T-helper 2 cell treated with Interferon-gamma antibody and Interleukin-4, amounts not matched to agents 5 μg/mL and 100 μg/mL, for 36 hours (primary cell): ENCODE measurements around the gene NCOR2.

Experiments
- DNase-seq: peaks from one replicate; pipeline ENCODE4 v3.0.0; 2021; ENCODE audit warnings: low spot score
- H3K27ac Mint-ChIP-seq: one replicate; pipeline ENCODE4 v1.8.0; 2021; ENCODE audit warnings: mild to moderate bottlenecking, mixed read lengths
- H3K27me3 Mint-ChIP-seq: one replicate; pipeline ENCODE4 v1.8.0; 2021; ENCODE audit warnings: low read depth, mixed read lengths
- H3K36me3 Mint-ChIP-seq: one replicate; pipeline ENCODE4 v1.8.0; 2021; ENCODE audit warnings: low read depth, mixed read lengths
- H3K4me1 Mint-ChIP-seq: one replicate; pipeline ENCODE4 v1.8.0; 2021; ENCODE audit warnings: low read depth, mixed read lengths
- H3K4me3 Mint-ChIP-seq: one replicate; pipeline ENCODE4 v1.8.0; 2022; ENCODE audit warnings: mild to moderate bottlenecking, moderate library complexity, mixed read lengths
- H3K9me3 Mint-ChIP-seq: one replicate; pipeline ENCODE4 v1.8.0; 2021; ENCODE audit warnings: mixed read lengths

Gene NCOR2

DNA sequence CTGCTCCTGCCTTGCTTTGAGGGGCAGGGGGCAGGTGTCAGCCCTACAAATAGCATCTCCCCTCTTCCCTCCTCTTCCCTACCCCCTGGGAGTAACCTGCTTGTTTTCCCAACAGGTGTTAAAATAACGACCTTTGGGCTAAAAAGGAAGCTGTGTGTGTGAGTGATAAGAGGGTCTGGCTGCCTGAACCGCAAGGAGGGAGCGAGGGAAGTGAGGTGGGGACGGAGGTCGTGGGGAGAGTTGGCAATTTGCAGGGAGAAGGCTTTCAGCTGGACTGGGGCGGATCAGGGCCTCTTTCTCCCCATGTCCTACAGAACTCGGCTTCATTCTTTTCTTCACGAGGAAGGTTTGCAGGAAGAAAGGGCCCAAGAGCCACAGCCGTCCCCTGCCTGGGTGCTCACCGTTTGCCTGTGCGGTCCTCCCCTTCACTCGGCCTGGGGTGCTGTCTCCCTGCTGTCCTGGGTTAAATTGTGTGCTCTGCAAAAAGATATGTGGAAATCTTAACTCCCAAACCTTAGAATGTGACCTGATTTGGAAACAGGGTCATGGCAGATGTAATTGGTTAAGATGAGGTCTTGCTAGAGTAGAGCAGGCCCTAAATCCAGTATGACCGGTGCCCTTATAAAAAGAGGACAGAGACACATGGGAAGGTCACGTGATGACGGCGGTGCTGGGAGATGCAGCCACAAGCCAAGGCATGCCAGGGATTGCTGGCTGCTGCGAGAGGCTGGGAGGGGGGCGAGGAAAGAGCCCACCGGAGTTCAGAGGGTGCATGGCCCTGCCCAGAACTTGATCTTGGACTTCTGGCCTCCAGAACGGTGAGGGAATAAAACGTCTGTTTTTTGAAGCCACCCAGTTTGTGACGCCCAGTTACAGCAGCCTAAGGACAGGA, 38.7 kb upstream of the NCOR2 start:
- DNase-seq = no peak
- Mint-ChIP-seq H3K9me3 (no peaks in the 10 kb centered on the region), H3K4me1 (peaks cover 13% of the 10 kb centered on the region), H3K27ac (no peak overlapping the region), H3K36me3 (no peaks in the 10 kb centered on the region), H3K27me3 (peaks cover 40% of the 10 kb centered on the region), H3K4me3 (no peak overlapping the region)

- H3K9me3 Mint-ChIP-seq = no peaks in the 10 kb centered on the region
- no peak overlapping the region for H3K4me3 Mint-ChIP-seq
- DNase-seq = no peak
- peaks cover 35% of the 10 kb centered on the region for H3K27me3 Mint-ChIP-seq
- no peak overlapping the region for H3K27ac Mint-ChIP-seq
- no peaks in the 10 kb centered on the region for H3K36me3 Mint-ChIP-seq
- H3K4me1 Mint-ChIP-seq = peaks cover 13% of the 10 kb centered on the region
Measured at GRCh38 chr12:124605150-124605882, 37.9 kb upstream of the NCOR2 start.

DNA sequence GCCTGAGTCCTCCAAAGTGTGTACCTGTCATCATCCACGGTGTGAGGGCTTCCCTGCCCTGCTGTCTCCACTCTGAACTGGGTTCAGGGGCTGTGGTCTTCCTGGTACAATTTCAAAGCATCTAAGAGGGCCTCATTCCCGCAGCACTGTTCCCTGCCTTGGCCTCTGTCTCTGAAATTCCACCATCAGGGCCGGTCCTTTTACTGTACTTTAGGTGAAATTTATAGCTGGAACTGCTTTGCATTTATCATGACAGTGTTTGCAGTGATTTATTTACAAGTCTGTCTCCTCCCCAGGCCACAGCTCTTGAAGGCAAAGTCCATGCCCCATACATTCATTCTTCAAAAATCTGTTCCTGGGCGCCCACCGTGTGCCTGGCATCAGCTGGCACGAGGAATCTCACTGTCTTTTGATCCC, 36.9 kb upstream of the NCOR2 start:
- no peak overlapping the region for H3K4me3 Mint-ChIP-seq
- H3K4me1 Mint-ChIP-seq = peaks cover 9% of the 10 kb centered on the region
- no peaks in the 10 kb centered on the region for H3K36me3 Mint-ChIP-seq
- peaks cover 4% of the 10 kb centered on the region for H3K9me3 Mint-ChIP-seq
- no peak for DNase-seq
- H3K27me3 Mint-ChIP-seq = peaks cover 34% of the 10 kb centered on the region
- H3K27ac Mint-ChIP-seq = no peak overlapping the region

DNA sequence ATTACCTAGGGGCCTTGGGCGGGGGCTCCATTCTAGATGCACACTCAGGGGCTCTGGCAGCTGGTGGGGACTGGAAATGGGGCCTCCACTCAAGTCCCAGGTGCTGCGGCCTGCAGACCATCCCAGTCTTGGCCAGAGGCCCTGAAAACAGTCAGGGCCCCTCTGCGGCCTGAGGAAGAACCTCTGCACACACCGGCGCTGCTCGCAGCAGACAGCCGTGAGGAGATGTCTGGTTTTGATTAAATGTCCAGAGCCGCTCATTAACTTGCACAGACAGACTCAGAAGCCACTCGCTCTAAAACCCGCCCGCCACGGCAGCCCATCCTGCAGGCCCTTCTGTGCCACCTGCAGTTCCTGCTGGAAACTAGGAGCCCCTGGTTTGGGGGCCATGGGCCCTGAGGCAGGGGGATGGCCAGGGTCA, 36.4 kb upstream of the NCOR2 start:
- Mint-ChIP-seq H3K27me3 (peaks cover 37% of the 10 kb centered on the region), H3K4me3 (no peak overlapping the region), H3K4me1 (peaks cover 10% of the 10 kb centered on the region), H3K27ac (no peak overlapping the region), H3K36me3 (no peaks in the 10 kb centered on the region), H3K9me3 (peaks cover 4% of the 10 kb centered on the region)
- DNase-seq = no peak

- H3K9me3 Mint-ChIP-seq = peaks cover 4% of the 10 kb centered on the region
- no peaks in the 10 kb centered on the region for H3K36me3 Mint-ChIP-seq
- H3K27ac Mint-ChIP-seq = no peak overlapping the region
Measured at GRCh38 chr12:124603100-124603541, 35.7 kb upstream of the NCOR2 start.

DNA sequence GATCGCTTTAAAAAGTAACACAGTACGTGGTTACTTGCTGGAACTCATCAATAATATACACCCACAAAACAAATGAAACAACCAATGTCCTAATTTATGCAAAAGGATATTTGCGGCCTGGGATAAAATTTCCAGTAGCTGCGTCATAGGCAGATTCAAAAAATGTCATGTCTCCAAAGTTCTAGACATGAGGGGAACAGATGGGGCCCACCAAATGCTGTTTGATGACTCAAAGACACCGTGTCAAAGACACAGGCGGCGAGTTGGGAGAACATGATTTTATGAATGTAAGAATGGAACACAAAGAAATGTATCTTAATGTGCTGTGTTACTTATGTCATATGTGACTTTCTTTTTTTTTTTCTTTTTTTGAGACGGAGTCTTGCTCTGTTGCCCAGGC, 34.3 kb upstream of the NCOR2 start:
- peaks cover 7% of the 10 kb centered on the region for H3K4me1 Mint-ChIP-seq
- no peaks in the 10 kb centered on the region for H3K36me3 Mint-ChIP-seq
- H3K9me3 Mint-ChIP-seq = peaks cover 4% of the 10 kb centered on the region
- no peak for DNase-seq
- peaks cover 26% of the 10 kb centered on the region for H3K27me3 Mint-ChIP-seq
- no peak overlapping the region for H3K4me3 Mint-ChIP-seq
- no peak overlapping the region for H3K27ac Mint-ChIP-seq

More at GRCh38 chr12:124603100-124603541, 35.7 kb upstream of the NCOR2 start:
- Mint-ChIP-seq H3K4me3 (no peak overlapping the region), H3K4me1 (peaks cover 7% of the 10 kb centered on the region), H3K27me3 (peaks cover 31% of the 10 kb centered on the region)
- no peak for DNase-seq

- peak; percentile 62 for DNase-seq
- Mint-ChIP-seq H3K27ac (no peak overlapping the region), H3K36me3 (no peaks in the 10 kb centered on the region), H3K27me3 (peaks cover 31% of the 10 kb centered on the region), H3K4me3 (no peak overlapping the region), H3K9me3 (peaks cover 4% of the 10 kb centered on the region), H3K4me1 (peaks cover 7% of the 10 kb centered on the region)
Measured at GRCh38 chr12:124599074-124599999, 31.9 kb upstream of the NCOR2 start.

- Mint-ChIP-seq H3K27me3 (peaks cover 28% of the 10 kb centered on the region), H3K9me3 (peaks cover 4% of the 10 kb centered on the region), H3K27ac (no peak overlapping the region), H3K4me3 (no peak overlapping the region), H3K4me1 (peaks cover 7% of the 10 kb centered on the region), H3K36me3 (no peaks in the 10 kb centered on the region)
- no peak for DNase-seq
Measured at GRCh38 chr12:124597041-124597440, 29.6 kb upstream of the NCOR2 start.

GRCh38 chr12:124595444-124595843, 28.0 kb upstream of the NCOR2 start:
- no peak overlapping the region for H3K4me3 Mint-ChIP-seq
- no peak for DNase-seq
- peaks cover 35% of the 10 kb centered on the region for H3K27me3 Mint-ChIP-seq
- no peaks in the 10 kb centered on the region for H3K36me3 Mint-ChIP-seq
- no peak overlapping the region for H3K27ac Mint-ChIP-seq
- H3K9me3 Mint-ChIP-seq = peaks cover 9% of the 10 kb centered on the region
- H3K4me1 Mint-ChIP-seq = peaks cover 7% of the 10 kb centered on the region

GRCh38 chr12:124594851-124595250, 27.4 kb upstream of the NCOR2 start:
- DNase-seq = no peak
- Mint-ChIP-seq H3K9me3 (peaks cover 9% of the 10 kb centered on the region), H3K4me1 (peaks cover 7% of the 10 kb centered on the region), H3K4me3 (no peak overlapping the region), H3K27me3 (peaks cover 34% of the 10 kb centered on the region), H3K36me3 (no peaks in the 10 kb centered on the region), H3K27ac (no peak overlapping the region)

GRCh38 chr12:124593851-124594401, 26.5 kb upstream of the NCOR2 start:
- Mint-ChIP-seq H3K4me3 (no peak overlapping the region), H3K4me1 (peaks cover 3% of the 10 kb centered on the region), H3K9me3 (peaks cover 5% of the 10 kb centered on the region), H3K36me3 (no peaks in the 10 kb centered on the region), H3K27ac (no peak overlapping the region), H3K27me3 (peaks cover 30% of the 10 kb centered on the region)
- no peak for DNase-seq

DNA sequence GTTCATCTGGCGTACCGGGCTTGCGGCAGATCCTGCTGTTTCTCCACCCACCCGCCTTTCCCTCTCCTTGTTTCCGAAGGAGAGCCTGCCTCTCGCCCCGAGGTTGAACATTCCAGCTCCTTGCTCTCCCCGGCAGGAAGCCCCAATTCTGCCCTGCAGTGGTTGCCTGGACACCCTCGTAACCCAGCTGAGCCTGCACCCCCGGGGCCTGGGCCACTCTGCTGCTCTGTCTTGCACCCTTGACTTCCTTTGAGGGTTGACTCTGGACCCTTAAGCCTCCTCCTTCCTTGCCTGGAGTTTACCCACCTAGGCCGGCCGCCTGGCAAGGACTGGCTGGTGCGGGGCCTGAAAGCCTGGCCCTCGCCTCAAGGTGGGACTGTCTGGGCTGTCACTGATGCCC, 25.8 kb upstream of the NCOR2 start:
- H3K4me3 Mint-ChIP-seq = no peak overlapping the region
- no peak overlapping the region for H3K27ac Mint-ChIP-seq

DNA sequence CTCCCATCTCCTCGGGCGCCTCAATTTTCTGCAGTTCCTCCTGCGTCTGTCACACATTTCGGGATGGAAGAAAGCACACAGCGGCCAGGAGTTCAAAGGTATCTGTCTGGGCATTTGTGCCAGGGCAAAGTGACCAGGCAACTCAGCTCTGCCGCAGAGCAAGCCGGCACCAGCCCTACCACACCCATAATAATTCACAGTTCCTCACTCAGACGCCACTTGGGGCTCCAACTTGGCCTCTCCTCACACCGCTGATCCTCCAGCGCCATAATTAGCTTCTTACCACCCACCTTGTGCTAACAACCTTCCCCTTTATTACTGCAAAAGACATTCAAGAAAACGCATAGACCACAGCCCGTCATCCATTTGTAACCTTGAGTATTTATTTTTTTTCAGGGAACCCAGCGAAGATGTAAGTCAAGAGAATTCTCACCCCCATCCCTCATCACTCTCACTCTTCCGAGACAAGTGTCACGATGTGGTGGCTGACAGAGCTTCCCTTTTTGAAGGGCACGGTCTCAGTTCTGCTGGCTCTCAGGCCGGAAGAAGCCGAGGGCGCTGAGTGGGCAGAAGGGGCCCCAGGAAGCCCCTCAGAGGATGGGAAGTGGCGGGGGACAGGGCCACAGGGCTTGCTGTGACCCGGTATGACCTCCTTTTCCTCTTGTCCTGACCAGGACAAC, 25.2 kb upstream of the NCOR2 start:
- Mint-ChIP-seq H3K4me1 (peaks cover 4% of the 10 kb centered on the region), H3K9me3 (peaks cover 5% of the 10 kb centered on the region)

More for the DNA sequence above, 25.8 kb upstream of the NCOR2 start:
- Mint-ChIP-seq H3K4me1 (peaks cover 4% of the 10 kb centered on the region), H3K36me3 (no peaks in the 10 kb centered on the region), H3K9me3 (peaks cover 5% of the 10 kb centered on the region), H3K27me3 (peaks cover 33% of the 10 kb centered on the region)
- no peak for DNase-seq

More for the DNA sequence above, 25.2 kb upstream of the NCOR2 start:
- Mint-ChIP-seq H3K4me3 (no peak overlapping the region), H3K36me3 (no peaks in the 10 kb centered on the region), H3K27ac (no peak overlapping the region), H3K27me3 (peaks cover 38% of the 10 kb centered on the region)
- DNase-seq = no peak
